ENCODE measurements around the gene SOHLH2. TPM values are rescaled to one million over a fixed set of nuclear protein-coding genes. Genes with fewer than 3 reads are reported as not detected.

Gene SOHLH2, protein sequence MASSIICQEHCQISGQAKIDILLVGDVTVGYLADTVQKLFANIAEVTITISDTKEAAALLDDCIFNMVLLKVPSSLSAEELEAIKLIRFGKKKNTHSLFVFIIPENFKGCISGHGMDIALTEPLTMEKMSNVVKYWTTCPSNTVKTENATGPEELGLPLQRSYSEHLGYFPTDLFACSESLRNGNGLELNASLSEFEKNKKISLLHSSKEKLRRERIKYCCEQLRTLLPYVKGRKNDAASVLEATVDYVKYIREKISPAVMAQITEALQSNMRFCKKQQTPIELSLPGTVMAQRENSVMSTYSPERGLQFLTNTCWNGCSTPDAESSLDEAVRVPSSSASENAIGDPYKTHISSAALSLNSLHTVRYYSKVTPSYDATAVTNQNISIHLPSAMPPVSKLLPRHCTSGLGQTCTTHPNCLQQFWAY
- not detected for total RNA-seq

DNA sequence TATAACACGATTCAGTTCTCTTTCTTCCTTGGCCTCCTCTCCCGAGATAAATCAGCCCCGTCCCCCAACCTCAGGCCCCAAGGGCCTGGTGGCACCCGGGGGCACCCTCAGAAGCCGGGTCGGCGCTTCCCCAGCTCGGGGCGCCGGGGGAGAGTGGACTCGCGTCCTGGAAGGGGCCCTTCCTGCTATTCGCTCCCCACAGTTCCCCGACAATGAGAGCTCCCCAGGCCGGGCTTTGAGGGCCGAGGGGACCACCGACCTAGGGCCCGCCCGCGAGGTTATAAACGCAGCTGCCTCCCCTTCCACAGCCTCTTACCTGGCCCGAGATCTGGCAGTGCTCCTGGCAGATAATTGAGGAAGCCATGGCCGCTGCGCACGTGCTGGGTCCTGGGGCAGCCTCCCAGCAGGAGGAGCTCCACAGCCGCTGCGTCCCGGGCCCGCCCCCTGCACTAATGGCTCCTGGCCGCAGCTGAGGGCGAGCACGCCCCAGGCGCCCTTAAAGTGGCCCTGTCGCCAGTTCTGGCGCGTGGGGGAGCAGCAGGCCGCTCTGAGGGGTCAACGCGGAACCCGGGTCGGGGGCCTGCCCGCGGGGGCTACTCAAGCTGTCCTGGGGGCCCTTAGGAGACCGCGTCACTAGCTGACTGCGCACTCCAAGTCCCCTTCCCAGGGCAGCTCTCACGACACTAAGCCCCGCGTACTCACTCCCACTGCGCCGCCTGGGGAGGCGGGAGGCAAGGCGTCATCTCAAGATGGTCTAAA lies at the start of gene SOHLH2:
Gene SOHLH2 (minus strand): TSS at position 394 of the 759 bp plus-strand sequence. CDS start 30 bp downstream, at position 364.
- Histone ChIP-seq H3K9me3 (no peaks in the 10 kb centered on the region), H3K27ac (replicated peaks in 1 of 4) (no peak within 1 kb of the TSS), H3K4me3 (no peak within 1 kb of the TSS), H3K4me1 (no peaks in the 10 kb centered on the region), H3K27me3 (no peaks in the 10 kb centered on the region), H3K36me3 (no peaks in the 10 kb centered on the region)
- DNase-seq (ENCODE audit: extremely low spot score), result no peak
- TF ChIP-seq, protein P1, sequence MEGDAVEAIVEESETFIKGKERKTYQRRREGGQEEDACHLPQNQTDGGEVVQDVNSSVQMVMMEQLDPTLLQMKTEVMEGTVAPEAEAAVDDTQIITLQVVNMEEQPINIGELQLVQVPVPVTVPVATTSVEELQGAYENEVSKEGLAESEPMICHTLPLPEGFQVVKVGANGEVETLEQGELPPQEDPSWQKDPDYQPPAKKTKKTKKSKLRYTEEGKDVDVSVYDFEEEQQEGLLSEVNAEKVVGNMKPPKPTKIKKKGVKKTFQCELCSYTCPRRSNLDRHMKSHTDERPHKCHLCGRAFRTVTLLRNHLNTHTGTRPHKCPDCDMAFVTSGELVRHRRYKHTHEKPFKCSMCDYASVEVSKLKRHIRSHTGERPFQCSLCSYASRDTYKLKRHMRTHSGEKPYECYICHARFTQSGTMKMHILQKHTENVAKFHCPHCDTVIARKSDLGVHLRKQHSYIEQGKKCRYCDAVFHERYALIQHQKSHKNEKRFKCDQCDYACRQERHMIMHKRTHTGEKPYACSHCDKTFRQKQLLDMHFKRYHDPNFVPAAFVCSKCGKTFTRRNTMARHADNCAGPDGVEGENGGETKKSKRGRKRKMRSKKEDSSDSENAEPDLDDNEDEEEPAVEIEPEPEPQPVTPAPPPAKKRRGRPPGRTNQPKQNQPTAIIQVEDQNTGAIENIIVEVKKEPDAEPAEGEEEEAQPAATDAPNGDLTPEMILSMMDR (IDR thresholded peaks at IDR 0.05), result no peak
- TF ChIP-seq EP300 (IDR thresholded peaks at IDR 0.05) (no peak), POLR2A (IDR thresholded peaks at IDR 0.05; ENCODE audit: low read depth) (no peak), POLR2AphosphoS5 (IDR thresholded peaks at IDR 0.05) (no peak)
- WGBS, result 97% methylated on average over 28 of the region's 53 CpGs
- intact Hi-C loops (cut with DNase I), result no loop called here

DNA sequence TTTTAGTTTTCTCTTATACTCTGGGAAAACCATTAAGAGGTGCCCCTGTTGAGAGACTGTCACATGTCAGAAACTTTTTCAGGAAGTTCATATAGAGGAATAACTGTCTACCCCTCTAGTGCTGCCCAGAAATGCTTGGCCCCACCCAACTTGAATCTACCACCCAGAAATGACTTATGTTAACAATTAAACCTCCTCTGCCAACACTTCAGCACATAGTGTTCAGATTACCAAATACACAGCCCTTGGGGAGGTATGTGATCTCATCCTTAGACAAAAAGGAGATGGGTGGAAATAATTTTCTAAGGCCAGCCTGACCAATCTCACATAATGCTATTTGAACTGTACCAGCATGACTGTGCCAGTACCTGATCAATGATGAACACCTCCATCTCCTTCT lies 47.6 kb upstream of the SOHLH2 start:
- no peak for DNase-seq (ENCODE audit: extremely low spot score)
- Histone ChIP-seq H3K4me1 (peaks cover 0 to 9% (median 0%) of the 10 kb centered on the region in 4 donors), H3K9me3 (no peaks in the 10 kb centered on the region), H3K36me3 (no peaks in the 10 kb centered on the region), H3K4me3 (no peak overlapping the region), H3K27ac (replicated peaks in 1 of 4) (no peak overlapping the region), H3K27me3 (no peaks in the 10 kb centered on the region)
- intact Hi-C loops (cut with DNase I), result no loop called here
- TF ChIP-seq POLR2AphosphoS5 (IDR thresholded peaks at IDR 0.05), result peak in 1 of 2 donors; percentile 20
- TF ChIP-seq POLR2A (IDR thresholded peaks at IDR 0.05; ENCODE audit: low read depth), result no peak
- no peak for TF ChIP-seq EP300 (IDR thresholded peaks at IDR 0.05)
- TF ChIP-seq, protein P1 (IDR thresholded peaks at IDR 0.05), result no peak

DNA sequence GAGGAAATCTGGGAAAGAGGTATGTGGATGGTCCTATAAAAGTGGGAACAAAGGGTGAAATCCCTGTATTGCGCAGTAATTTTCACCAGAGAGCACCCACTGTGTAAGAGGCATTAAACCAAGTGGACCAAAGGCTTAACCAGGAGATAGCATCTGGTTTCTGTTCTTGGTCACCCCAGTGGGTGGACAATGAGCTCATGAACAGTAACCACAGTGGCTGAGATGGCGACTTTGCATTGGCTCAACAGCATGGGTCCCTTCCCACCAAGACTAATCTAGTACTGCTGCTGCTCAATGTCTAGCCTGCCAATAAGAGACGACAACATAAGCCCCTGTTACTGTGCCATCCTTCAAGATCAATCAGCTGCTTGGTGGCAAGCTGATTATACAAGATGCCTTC lies 46.7 kb upstream of the SOHLH2 start:
- Histone ChIP-seq H3K4me3 (no peak overlapping the region), H3K27me3 (no peaks in the 10 kb centered on the region), H3K4me1 (peaks cover 0 to 9% (median 0%) of the 10 kb centered on the region in 4 donors), H3K27ac (replicated peaks in 1 of 4) (no peak overlapping the region), H3K36me3 (no peaks in the 10 kb centered on the region), H3K9me3 (no peaks in the 10 kb centered on the region)
- intact Hi-C loops (cut with DNase I), result no loop called here
- WGBS, result 87% methylated on average over 3 of the region's 3 CpGs
- TF ChIP-seq, protein P1 (IDR thresholded peaks at IDR 0.05), result no peak
- no peak for TF ChIP-seq EP300 (IDR thresholded peaks at IDR 0.05)
- TF ChIP-seq POLR2A (IDR thresholded peaks at IDR 0.05; ENCODE audit: low read depth), result no peak
- no peak for TF ChIP-seq POLR2AphosphoS5 (IDR thresholded peaks at IDR 0.05)
- no peak for DNase-seq (ENCODE audit: extremely low spot score)

DNA sequence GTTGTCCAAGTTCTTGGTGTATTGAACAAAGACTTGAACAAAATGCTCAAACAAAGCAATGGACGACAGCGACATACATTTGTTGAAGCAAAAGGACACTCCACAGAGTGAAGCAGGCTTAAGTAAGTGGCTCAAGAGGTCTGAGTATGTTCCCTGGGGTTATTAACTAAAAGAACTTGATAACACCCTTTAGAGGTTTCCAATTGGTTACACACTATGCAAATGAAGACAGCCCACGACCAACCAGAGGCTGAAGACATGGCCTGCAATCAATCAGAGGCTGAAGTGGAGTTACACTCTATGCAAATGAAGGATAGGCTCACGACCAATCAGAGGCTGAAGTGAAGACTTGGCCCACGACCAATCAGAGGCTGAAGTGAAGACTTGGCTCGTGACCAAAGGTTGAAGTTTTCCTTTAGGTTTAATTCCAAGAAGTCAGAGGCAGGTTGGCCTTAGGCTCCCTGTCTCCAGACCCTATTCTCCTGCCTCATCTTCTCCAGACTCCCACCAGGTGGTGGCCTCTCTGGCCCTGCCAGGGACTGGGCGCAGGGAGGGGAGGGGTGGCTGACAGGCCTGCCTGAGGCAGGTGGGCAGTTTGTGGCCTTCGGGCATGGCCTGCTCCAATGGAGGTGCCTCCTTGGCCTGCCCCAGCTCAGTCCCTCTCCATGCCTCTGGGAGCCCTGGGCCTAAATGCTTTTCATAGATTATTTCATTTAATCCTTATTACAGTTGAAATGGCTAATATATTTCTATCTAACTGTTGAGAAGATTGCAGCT lies 45.2 kb upstream of the SOHLH2 start:
- H3K4me1 ChIP-seq, result peaks cover 0 to 9% (median 0%) of the 10 kb centered on the region in 4 donors
- WGBS, result 92% methylated on average over 7 of the region's 8 CpGs
- no peak for DNase-seq (ENCODE audit: extremely low spot score)
- no peak overlapping the region for H3K27ac ChIP-seq (replicated peaks in 1 of 4)
- no peak for TF ChIP-seq EP300 (IDR thresholded peaks at IDR 0.05)
- no peak for TF ChIP-seq POLR2AphosphoS5 (IDR thresholded peaks at IDR 0.05)
- no peak for TF ChIP-seq POLR2A (IDR thresholded peaks at IDR 0.05; ENCODE audit: low read depth)
- TF ChIP-seq, protein P1 (IDR thresholded peaks at IDR 0.05), result no peak
- H3K36me3 ChIP-seq, result no peaks in the 10 kb centered on the region
- intact Hi-C loops (cut with DNase I), result no loop called here
- H3K9me3 ChIP-seq, result no peaks in the 10 kb centered on the region
- H3K4me3 ChIP-seq, result no peak overlapping the region
- no peaks in the 10 kb centered on the region for H3K27me3 ChIP-seq
